HCT116 (cell line): Measurements from ENCODE around the gene DIPK1B. TPM values are rescaled to one million over a fixed set of nuclear protein-coding genes. Genes with fewer than 3 reads are reported as not detected.
A peak's percentile ranks its signal among the peaks of the same experiment; 100 is the strongest.

Experiments
- ATAC-seq: fragments of 200-7000 bp; cut with Tn5 transposase; 2 replicates; pipeline ENCODE4 v1.9.1; 2020; ENCODE audit warnings: mild to moderate bottlenecking, moderate library complexity
- BruUV-seq: library from RNA; stranded (reverse); fragments of 400-500 nt; replicated peaks from 2 replicates; lab custom pipeline; 2021; lab: Mats Ljungman, UMichigan
- CTCF ChIA-PET: fragments of 300-600 bp; sonication (Branson Sonifier 250); formaldehyde crosslinking; loops from one replicate; lab custom pipeline; 2021; ENCODE audit warnings: antibody characterized with exemption; lab: Charles Lee
- POLR2A ChIA-PET: fragments of 300-600, 350-600 bp; sonication (Branson Sonifier 250); formaldehyde crosslinking; loops from one replicate; lab custom pipeline; 2021; ENCODE audit warnings: antibody characterized with exemption; lab: Charles Lee
- RAD21 ChIA-PET, 2 experiments: fragments of 300-600 bp; sonication (Branson Sonifier 250); formaldehyde crosslinking; loops; one replicate each; lab custom pipeline; 2023; ENCODE audit warnings: low total read pairs in 2 of 2; ENCODE audit not compliant: uncharacterized antibody in 2 of 2, unreplicated experiment in 2 of 2, low non-redundant PET in 1 of 2; lab: Charles Lee
- DNase-seq: peaks from one replicate; pipeline ENCODE4 v3.0.0-alpha.2; 2010; ENCODE audit warnings: low read depth, low spot score
- H2AFZ ChIP-seq: fragments of 200-600 bp; shearing (Covaris generic), sonication (generic); 2 replicates; pipeline ENCODE4 v1.6.1; 2017; ENCODE audit warnings: low read depth, mixed run types, mixed read lengths, antibody characterized with exemption, low read length; ENCODE audit not compliant: poor library complexity, severe bottlenecking
- H3K27ac ChIP-seq: 2 replicates; pipeline ENCODE4 v1.5.1; 2012; ENCODE audit warnings: low read depth, low read length
- H3K27me3 ChIP-seq: fragments of 200-600 bp; sonication (generic); 2 replicates; pipeline ENCODE4 v1.6.1; 2016; ENCODE audit warnings: mixed run types, low read length, mixed read lengths; ENCODE audit not compliant: insufficient read depth
- H3K36me3 ChIP-seq, 2 experiments: fragments of 200-500 bp in 1 of 2; fragments of 200-600 bp in 1 of 2; sonication (Bioruptor generic) in 1 of 2; sonication (generic) in 1 of 2; 2 replicates each; pipeline versions ENCODE4 v1.5.1 to v1.6.1; 2014 to 2016; ENCODE audit warnings: low read length in 2 of 2, inconsistent platforms in 1 of 2, mixed read lengths in 1 of 2, mixed run types in 1 of 2; ENCODE audit not compliant: insufficient read depth in 2 of 2, control insufficient read depth in 1 of 2
- H3K4me1 ChIP-seq, 2 experiments: fragments of 200-600 bp in 1 of 2; sonication (generic) in 1 of 2; 2 replicates each; pipeline versions ENCODE4 v1.5.1 to v1.6.1; 2012 to 2017; ENCODE audit warnings: low read length in 2 of 2, inconsistent platforms in 1 of 2, mild to moderate bottlenecking in 1 of 2, mixed read lengths in 1 of 2, mixed run types in 1 of 2, moderate library complexity in 1 of 2; ENCODE audit not compliant: insufficient read depth in 2 of 2, control insufficient read depth in 1 of 2
- H3K4me2 ChIP-seq: fragments of 200-600 bp; sonication (generic); 2 replicates; pipeline ENCODE4 v1.6.1; 2017; ENCODE audit warnings: mixed run types, low read length, mixed read lengths
- H3K4me3 ChIP-seq, 2 experiments: fragments of 200-600 bp in 1 of 2; sonication (generic) in 1 of 2; replicated peaks in 1 of 2; 2 replicates each; pipeline ENCODE4 v1.5.1; 2011 to 2016; ENCODE audit warnings: low read length in 2 of 2, control low read depth in 1 of 2, low read depth in 1 of 2, mild to moderate bottlenecking in 1 of 2, mixed read lengths in 1 of 2, mixed run types in 1 of 2
- H3K79me2 ChIP-seq: fragments of 200-600 bp; sonication (generic); 2 replicates; pipeline ENCODE4 v1.6.1; 2017; ENCODE audit warnings: mild to moderate bottlenecking, mixed run types, low read length, moderate library complexity, mixed read lengths; ENCODE audit not compliant: insufficient read depth
- H3K9ac ChIP-seq: fragments of 200-600 bp; sonication (generic); 2 replicates; pipeline ENCODE4 v1.6.1; 2016; ENCODE audit warnings: low read length, mixed read lengths
- H3K9me2 ChIP-seq: fragments of 200-600 bp; sonication (generic), shearing (Covaris generic); 2 replicates; pipeline ENCODE4 v1.6.1; 2017; ENCODE audit warnings: mixed run types, mild to moderate bottlenecking, moderate library complexity; ENCODE audit not compliant: insufficient read depth
- H3K9me3 ChIP-seq, 2 experiments: fragments of 200-500 bp in 1 of 2; fragments of 200-600 bp in 1 of 2; sonication (Bioruptor generic) in 1 of 2; sonication (generic) in 1 of 2; 2 replicates each; pipeline ENCODE4 v1.6.1; 2014 to 2017; ENCODE audit warnings: low read length in 2 of 2, mixed read lengths in 2 of 2, inconsistent platforms in 1 of 2, low read depth in 1 of 2, mild to moderate bottlenecking in 1 of 2, mixed run types in 1 of 2, moderate library complexity in 1 of 2; ENCODE audit not compliant: control insufficient read depth in 1 of 2, insufficient read depth in 1 of 2
- H4K20me1 ChIP-seq: fragments of 200-600 bp; sonication (generic), shearing (Covaris generic); 2 replicates; pipeline ENCODE4 v1.6.1; 2017; ENCODE audit warnings: mixed run types, mild to moderate bottlenecking, moderate library complexity; ENCODE audit not compliant: insufficient read depth
- POLR2A ChIP-seq: IDR thresholded peaks from 2 replicates; pipeline ENCODE4 v1.7.0; 2011; ENCODE audit warnings: borderline replicate concordance; ENCODE audit not compliant: insufficient read depth, insufficient read length; ENCODE audit errors: extremely low read depth
- POLR2AphosphoS5 ChIP-seq: IDR thresholded peaks from 2 replicates; pipeline ENCODE4 v1.6.1; 2011; ENCODE audit warnings: mild to moderate bottlenecking, low read depth, low read length, moderate library complexity
- SP1 ChIP-seq: IDR thresholded peaks from 2 replicates; pipeline ENCODE4 v1.6.1; 2012; ENCODE audit warnings: low read depth
- YY1 ChIP-seq: IDR thresholded peaks from 2 replicates; pipeline ENCODE4 v1.6.1; 2011; ENCODE audit warnings: low read length, low read depth, moderate library complexity, mild to moderate bottlenecking; ENCODE audit not compliant: insufficient replicate concordance; ENCODE audit errors: extremely low read depth
- ZFX ChIP-seq: fragments of 450-650 bp; IDR thresholded peaks from 2 replicates; pipeline ENCODE4 v1.6.1; 2017
- intact Hi-C: fragments of 100-400 bp; cut with micrococcal nuclease; formaldehyde crosslinking; loops from 2 replicates; pipeline ENCODE4 v1.10.0; 2022
- total RNA-seq: library from RNA; stranded (reverse); gene quantifications from one replicate; pipeline ENCODE4 v1.2.1, GENCODE V29; 2021; ENCODE audit not compliant: unreplicated experiment
- TF ChIP-seq, protein P1 (sequence below): IDR thresholded peaks from 2 replicates; pipeline ENCODE4 v1.6.1; 2012

Gene DIPK1B
- total RNA-seq, 1 experiment from 2014 or later = 15.6 TPM

DNA sequence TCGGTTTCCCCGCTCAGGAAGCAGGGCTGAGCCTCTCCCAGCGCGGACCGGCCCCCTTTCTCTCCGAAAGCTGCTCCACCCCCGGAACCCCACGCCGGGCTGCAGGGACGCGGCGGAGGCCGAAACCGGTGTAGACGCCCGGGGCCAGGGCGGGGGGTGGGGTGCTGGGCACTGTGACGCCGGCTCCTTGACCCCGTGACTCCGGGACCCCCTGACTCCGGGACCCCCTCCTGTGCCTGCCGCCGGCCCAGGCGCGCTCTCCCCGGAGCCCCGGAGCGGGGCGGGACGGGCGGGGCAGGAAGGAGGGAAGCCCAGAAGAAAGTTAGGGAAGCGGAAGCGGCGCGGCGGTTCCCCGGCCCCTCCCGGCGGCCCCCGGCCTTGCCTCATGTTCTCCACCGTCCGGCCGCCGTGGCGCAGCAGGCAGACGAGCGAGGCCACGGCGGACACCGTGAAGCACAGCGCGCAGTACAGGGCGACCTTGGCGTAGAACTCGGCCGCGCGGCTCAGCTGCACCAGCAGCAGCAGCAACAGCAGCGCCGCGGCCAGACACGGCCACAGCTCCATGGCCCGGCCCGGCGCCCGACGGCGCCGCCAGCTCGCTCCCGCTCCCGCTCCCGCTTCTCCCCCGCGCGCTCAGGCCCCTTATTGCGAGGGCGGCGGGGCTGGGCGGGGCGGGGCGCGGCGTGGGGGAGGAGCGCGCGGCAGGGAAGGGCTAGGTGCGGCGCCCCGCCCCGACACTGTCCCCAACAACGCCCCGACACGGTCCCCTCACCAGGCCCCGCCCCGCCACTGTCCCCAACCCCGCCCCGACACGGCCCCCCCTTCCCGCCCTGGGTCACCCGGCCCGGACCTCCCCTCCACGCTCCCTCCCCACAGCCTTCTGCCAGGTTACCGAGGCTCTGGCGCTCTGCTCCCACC is 25.3 kb upstream of the DIPK1B start, which contains the start of gene AGPAT2:
AGPAT2 (minus strand) TSS at position 664 of the 918 bp plus-strand sequence; CDS start at position 564, 100 bp downstream.
- CTCF ChIA-PET = interaction anchor here (0.7 to 1.4 kb wide), 2 partner anchors 16 to 203 kb away, joined by 3 to 6 read pairs; no protein-coding TSS in a partner anchor
- ATAC-seq = peak; percentile 88
- peak within 1 kb of the TSS; percentile 81 to 89 for H3K4me3 ChIP-seq
- H2AFZ ChIP-seq = no peak within 1 kb of the TSS
- TF ChIP-seq YY1 = peak; percentile 37
- TF ChIP-seq POLR2AphosphoS5 = peak; percentile 93
- peak; percentile 49 for TF ChIP-seq POLR2A
- TF ChIP-seq SP1 = no peak
- TF ChIP-seq ZFX = peak; percentile 81; the same call in 1 of the 2 replicates
- TF ChIP-seq, protein P1, sequence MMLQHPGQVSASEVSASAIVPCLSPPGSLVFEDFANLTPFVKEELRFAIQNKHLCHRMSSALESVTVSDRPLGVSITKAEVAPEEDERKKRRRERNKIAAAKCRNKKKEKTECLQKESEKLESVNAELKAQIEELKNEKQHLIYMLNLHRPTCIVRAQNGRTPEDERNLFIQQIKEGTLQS = no peak
- TF ChIP-seq, all 23 proteins: peak for 4
- intact Hi-C loops = loop anchor here (2.0 kb wide), 1 partner anchor 16 kb away; no protein-coding TSS in a partner anchor
- Histone ChIP-seq H3K9me3 (no peaks in the 10 kb centered on the region), H3K79me2 (peaks cover 34% of the 10 kb centered on the region), H3K27ac (peak within 1 kb of the TSS; percentile 86), H3K9ac (peak within 1 kb of the TSS; percentile 91), H3K27me3 (no peaks in the 10 kb centered on the region), H3K36me3 (no peaks in the 10 kb centered on the region), H3K4me1 (peaks cover 31 to 48% of the 10 kb centered on the region in 2 experiments), H4K20me1 (no peaks in the 10 kb centered on the region), H3K4me2 (peak within 1 kb of the TSS; percentile 97), H3K9me2 (no peaks in the 10 kb centered on the region)
- no TSS peak for BruUV-seq
- POLR2A ChIA-PET = interaction anchor here (1.5 kb wide), 1 partner anchor 11 kb away, joined by 3 read pairs; no protein-coding TSS in a partner anchor
- RAD21 ChIA-PET = no interaction called here
- DNase-seq = peak; percentile 28
